HG02852 (cell line): ENCODE measurements around the gene PARVA.

Source experiments
- ATAC-seq: cut with Tn5 transposase; IDR thresholded peaks from one replicate; pipeline ENCODE4 v1.9.1; 2021; ENCODE audit warnings: mild to moderate bottlenecking, moderate library complexity; ENCODE audit not compliant: unreplicated experiment

Gene PARVA

DNA sequence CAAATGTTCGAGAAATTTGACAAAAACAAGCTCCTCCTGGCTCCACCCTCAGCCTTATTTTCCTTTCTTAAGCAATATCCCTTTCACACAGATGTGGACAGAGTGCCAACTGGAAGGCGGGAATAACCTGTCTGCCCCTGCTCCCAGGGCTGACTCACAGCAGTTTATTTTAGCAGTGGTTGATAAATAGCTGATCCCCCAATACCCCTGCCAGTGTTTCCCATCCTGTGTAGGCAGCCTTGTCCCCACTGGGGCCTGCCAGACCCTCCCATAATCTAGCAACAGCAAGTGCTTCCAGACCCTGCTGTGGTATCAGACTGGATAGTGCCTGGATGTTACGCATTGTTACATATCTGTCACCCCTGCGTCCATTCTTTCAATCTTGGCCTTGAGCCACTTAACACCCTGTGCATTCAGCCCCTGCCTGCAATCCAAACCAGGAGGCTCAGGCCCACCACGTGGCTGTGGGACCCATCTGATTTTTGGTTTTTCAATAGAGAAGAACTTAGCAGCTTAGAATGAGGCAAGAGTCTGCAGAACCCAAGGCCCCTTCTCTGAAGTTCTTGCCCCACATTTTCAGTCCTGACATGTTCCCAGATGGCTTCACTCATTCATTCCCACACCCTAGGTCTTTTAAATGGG lies 53.7 kb downstream of the PARVA start:
- ATAC-seq: no peak

DNA sequence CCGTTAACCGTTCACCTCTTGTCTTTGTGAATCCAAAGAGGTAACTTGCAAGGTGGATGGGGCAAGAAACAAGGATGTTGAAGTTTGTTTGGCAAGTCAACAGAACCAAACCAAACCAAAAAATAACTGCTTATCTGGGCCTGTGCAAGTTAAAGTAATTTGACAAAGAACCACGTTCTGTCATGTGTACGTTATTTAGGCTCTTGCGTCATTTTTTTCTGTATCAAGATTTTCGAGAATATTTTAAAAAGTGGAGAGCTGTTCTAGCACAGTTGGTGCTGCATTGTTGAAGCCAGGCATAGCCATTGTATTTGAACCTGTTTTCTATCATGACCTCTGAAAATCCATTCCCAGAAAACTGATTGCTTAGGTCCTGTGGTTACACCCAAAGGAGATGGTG lies 55.1 kb downstream of the PARVA start:
- no peak for ATAC-seq

DNA sequence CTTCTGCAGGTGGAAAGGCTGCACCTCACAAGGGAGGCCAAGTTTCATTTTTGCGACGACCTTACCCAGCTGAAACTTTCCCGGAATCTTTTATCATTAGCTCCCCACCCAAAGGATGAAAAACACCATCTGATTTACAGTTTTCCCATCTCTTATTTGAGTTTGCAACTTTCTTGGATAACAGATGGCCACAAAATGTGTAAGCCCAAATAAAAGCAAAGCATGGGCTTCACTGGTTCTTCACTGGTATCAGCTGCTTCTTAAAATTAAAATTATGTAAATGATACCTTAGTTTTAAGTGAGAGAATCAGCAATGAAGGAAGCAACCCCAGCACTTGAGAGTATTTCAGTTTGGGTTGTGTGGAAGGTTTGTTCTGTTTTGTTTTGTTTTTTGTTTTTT lies 55.8 kb downstream of the PARVA start:
- ATAC-seq: no peak

DNA sequence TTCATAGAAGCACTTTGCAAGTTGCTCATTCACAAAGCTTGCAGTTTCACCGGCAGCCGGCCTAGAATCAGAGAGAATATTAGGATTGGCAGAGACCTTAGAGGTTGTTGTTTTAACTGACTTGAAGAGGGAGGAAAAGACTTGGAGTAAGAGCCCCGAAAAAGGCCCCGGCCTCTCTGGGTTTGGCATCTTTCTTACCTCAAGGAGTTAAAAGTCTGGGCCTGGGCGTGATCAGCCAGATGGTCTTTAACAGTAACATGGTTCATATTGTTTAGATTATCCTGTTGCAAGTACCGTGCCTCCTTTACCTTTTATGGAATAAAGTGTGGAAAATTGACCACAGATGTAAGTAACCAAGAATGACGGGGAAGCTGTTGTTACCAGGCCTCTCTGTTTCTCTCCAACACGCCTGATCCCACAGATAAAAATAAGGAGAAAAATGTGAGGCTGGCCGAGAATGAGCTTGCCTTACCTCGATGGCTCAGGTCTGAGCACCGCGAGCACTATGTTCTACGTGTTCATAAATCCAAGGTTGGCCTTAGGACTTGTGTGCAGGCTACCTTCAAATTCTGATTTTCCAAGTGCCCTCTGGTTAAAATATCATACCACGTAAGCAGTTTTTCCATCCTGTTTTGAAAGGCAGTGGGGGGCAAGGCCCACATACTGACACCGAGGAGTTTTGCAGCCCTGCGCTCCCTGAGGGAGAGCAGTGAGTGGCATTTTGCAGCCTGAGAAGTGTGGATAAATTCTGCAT lies 56.4 kb downstream of the PARVA start:
- no peak for ATAC-seq

DNA sequence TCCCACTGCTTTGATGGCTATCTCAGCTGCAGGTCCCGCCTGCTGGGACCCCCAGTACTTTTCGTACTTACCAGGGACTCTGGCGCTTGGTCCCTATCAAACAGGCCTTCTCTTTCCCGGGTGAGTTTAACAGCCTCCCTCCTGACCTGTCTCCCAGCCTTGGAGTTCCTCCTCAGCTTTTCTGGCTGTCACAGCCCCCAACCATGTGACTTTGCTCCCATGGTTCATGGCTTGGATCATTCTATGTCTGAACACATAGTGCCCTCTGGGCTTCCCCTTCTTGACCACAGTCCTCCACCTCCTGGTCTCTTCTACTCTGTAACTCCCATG lies 56.9 kb downstream of the PARVA start:
- no peak for ATAC-seq

DNA sequence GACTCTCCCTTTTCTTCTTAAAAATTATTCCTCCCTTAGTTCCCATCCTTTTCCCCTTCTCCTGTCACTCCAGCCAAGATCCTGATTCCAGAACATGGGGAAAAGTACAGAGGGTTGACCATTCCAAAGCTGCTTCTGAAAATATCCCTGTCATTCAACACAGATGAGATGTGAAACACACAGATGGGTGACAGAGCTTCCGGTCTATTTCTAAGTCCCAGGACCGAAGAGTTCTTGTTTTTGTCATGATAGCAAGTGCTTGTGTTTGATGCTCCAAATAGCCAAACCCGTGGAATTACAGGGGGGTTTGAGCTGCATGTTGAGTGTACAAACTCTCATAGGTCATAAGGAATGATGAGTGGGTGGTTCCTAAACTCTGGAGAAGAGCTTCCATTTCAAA lies 57.9 kb downstream of the PARVA start:
- ATAC-seq: no peak

DNA sequence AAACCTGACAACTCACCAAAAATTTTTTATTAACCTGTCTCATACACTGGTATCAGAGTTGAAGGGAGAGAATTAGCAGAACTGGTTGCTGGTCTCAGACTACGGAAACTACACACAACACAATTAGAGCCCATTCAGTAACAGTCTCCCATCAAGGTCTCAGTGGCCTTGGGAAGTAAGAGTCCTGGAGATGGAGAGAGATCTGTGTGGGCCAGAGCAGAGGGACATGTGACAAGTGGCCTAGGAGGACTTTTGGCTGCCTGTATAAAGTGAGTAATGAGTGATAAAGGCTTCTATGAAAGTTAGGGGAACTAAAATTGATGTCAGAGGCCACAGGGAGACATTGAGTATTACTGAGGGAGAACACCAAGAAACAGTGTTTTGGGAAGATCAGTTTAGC lies 58.9 kb downstream of the PARVA start:
- ATAC-seq: no peak

DNA sequence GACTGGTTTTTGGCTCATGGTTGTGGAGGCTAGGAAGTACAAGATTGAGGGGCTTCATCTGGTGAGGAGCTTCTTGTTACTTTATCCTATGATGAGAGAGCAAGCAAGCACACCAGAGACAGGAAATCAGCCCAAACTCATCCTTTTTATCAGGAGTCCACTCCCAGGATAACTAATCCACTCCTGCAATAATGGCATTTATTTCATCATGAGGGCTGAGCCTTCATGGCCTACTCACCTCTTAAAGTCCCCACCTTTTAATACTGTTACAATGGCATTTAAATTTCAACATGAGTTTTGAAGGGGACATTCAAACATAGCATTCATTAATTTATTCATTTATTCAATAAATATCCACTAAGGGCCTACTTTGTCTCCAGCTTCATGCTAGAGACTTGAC lies 60.9 kb downstream of the PARVA start:
- ATAC-seq: no peak

DNA sequence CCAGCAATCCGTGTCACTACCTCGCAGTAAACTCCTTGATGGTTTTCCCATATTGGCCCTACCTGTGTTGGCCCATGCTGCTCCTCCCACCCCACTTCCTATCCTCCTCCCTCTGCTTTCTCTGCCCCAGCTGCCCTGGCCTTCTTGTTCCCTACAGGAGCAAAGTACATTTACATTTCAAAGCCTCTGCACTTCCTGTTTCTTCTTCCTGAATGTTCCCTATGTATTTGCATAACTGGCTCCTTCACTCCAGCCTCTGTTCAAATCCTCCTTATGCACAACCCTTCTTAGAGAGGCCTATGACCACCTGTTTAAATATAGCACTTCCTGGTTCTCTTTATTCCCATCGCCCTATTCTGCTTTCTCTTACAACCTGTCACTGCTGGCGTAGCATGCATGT lies 62.2 kb downstream of the PARVA start:
- ATAC-seq: no peak

DNA sequence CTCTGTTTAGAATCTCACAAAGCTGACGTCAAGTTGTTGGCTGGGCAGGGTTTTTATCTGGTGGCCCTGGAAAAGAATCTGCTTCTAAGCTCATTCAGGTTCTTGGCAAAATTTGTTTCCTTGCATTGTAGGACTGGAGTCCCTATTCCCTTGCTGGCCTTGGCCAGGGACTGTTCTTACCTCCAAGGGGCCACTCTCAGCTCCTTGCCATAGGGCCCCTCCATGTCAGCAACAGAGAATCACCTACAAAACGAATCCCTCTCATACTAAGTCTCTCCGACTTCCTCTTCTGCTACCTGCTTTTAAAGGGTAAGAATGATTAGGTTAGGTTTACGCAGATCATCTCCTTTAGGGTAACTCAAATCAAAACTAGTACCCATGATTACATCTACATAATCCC lies 63.2 kb downstream of the PARVA start:
- ATAC-seq: no peak

DNA sequence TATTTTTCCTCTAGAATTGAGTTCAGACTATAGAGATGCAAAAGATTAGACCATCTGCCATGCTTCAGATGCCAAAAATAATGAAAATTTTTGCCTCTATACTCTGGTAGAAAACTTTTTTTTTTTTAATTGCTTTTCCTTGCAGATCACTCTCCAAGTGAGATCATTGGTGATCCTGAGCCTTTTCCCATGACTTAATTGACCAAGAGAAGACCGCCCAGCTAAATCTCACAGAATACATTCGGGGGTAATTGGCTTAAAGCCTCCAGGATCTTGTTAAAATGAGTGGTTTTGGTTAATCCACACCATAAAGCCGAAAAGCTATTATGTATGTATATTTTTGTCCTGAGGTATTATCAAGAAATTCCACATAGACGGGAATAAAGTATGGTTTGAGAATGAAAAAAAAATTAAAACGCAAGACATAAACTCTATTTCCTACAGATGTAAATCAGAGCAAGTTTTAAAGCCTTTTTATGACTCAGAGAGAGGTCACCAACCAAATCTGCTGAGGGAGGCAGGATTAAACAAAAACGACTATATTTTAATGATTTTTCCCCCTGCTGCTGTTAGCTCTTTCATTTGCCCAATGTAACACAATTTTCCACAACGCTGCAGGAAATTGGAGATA lies 64.0 kb downstream of the PARVA start:
- ATAC-seq: no peak

DNA sequence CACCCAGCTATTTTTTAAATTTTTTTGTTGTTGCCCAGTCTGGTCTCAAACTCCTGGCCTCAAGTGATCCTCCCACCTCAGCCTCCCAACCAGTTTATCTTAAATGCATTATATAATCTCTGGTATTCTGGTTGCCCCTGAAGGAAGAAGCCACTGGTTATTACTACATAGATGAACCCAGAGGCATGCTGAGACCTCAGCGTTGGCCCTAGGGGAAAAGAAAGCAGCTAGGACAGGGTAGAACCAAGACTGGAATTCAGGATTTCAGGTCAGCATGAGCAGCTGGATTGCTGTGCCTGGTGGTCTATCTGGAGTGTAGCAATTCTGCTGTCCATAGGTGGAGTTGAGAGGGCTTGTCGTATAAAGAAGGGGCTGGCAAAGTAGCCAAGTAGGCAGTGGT lies 67.2 kb downstream of the PARVA start:
- no peak for ATAC-seq

DNA sequence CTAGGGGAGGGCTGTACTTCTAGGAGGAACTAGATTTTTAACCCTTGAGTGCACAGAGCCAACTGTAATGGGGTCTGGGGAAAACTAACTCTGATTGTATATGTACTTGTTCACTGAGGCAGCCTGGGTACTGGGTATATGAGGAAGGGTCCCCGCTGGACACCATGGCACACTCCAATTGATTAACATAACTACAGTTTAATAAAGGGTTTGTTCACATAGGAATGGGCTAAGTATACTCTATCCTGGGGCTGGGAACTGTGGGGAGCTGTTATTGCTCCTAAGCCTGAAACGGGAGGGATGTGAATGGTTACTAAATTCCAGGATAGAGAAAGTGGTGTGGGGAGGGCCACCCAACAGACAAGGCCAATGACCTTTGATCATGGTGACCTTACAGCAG lies 67.6 kb downstream of the PARVA start:
- ATAC-seq: no peak

DNA sequence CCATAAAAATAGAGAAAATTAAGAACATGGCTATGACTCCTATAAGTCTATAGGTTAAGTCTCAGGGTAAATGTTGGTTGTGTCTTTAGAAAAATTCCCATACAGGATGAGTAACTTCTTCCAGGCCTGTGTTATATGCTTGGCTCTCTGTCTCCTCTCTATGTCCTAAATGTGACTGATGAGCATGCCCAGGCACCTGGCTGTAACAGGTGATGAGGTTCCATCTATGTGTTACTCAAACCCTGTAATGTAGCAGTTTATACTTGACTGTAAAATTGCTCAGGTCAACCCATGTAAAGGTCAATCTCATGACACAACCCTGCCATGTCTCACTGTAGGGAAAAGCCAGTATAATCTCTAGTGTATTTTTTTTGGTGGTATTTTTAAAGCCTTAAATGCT lies 69.5 kb downstream of the PARVA start:
- no peak for ATAC-seq

DNA sequence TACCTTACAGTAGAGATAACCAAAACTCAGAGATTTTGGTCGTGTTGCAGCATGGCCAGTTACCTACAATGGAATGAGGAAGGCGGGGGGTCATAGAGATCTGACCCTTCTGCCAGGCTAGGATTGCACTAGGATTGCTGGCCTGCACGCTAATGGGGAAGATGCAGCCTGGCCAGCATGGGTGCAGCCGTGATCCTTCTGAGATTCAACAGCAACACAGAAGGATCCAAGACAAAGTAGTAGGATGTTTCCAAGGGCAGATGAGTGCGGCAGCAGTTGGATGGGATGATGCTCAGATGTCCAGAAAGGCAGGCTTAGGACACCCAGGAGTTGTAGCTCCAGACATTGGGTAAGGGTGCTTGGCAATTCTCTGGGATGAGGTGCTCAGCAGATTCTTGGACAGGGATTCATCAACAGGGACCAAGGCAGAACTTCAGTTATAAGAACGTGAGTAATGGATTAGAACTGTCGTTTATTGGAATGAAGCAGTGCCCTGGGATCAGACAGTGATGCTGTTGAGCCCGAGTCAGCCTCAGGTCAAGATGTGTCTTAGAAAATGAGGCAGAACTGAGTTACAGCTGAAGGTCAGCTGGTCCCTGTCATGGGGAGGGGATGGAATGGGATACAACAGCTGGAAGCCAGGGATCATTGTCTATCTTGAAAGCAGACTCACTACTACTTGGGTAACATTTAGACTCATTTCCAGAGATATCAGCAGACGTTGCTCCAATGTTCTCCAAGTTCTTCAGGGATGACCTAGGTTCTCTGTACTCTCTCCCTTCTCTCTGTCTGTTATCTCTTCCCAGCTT lies 71.0 kb downstream of the PARVA start:
- ATAC-seq: no peak

DNA sequence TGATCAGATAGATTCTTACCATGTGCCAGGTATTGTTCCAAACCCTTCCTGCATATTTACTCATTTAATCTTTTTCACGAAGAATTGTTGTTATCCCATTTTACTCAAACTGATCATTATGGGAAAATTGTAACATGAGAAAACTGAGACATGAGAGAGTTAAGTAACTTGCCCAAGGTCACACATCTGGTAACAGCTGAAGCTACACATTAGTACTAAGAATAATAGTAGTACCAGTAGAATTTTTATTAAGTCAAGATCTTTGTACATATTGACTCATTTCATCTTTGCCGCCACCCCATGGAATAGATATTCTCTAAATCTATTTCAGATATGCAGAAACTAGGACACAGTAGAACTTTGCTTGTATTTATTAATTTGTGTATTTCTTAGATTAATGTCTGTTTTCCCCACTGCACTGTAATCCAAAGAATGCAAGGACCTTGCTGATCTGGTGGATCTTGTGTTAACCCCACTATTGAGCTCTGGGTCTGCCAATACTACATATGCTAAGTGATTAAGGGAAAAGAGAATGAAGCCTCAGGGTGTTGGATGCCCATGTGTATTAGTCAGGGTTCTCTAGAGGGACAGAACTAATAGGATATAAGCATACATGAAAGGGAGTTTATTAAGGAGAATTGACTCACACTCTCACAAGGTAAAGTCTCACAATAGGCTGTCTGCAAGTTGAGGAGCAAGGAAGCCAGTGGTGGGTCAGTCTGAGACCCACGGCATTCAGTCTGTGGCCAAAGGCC lies 72.8 kb downstream of the PARVA start:
- ATAC-seq: no peak

DNA sequence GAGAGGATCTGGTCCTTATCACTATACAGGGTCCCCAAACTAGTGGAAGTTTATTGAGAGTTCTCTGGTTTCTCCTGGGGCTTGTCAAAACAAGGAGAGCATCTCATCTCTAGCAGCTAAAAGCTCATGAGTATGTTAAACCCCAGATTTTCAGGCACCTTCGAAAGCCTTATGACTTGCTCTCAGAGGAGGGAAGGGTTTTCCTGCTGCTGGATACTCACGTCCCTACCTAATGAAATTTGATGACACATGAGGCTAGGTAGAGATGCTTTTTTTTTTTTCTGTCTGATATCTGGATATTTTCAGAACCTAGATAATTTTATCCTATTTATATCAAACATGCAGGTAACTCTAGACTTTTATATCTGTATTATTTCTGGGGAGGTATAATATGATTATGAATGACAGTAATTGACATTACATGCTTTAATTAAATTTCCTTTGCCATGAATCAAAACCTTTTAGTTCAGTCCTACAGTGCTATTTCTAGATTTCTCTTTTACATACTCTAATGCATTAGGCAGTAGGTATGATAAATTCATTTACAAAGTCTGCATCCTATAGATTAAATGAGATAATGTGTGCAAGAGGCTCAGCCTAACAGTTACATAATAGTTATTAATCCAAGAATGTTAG lies 73.9 kb downstream of the PARVA start:
- no peak for ATAC-seq

DNA sequence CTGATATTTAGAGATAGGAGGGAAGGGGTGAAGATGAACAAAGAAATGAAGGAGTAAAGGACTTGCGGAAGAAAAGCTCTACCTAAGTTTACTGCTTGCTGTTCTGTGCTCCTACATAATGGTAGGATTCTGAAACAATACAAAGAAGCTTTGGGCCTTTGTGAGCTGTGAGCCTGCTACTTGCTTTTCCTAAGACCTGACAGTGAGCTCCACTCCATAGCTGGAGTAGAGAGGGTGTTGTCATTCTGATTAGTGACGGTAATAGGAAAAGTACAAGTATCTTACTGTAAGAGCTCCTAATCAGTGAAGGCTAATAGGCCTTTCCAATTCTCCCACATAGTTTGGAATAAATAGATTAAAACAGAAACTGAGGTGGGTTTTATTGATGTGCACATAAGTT lies 75.9 kb downstream of the PARVA start:
- no peak for ATAC-seq

DNA sequence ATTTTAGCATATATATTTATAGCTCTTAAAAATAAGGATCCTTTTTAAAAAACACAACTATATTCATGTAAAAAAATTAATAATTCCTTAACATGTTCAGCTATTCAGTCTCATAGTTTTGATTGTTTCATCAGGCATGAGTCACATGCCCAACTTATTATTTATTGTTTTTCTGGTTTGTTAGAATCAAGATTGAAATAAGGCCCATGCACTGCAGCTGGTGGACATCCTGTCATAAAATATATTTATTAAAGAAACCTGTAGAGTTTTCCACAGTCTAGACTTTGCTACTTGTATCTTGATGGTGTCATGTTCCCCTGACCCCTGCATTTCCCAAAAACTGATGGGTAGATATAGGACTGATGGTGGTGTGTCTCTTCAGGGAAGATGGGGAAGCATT lies 77.4 kb downstream of the PARVA start:
- no peak for ATAC-seq

DNA sequence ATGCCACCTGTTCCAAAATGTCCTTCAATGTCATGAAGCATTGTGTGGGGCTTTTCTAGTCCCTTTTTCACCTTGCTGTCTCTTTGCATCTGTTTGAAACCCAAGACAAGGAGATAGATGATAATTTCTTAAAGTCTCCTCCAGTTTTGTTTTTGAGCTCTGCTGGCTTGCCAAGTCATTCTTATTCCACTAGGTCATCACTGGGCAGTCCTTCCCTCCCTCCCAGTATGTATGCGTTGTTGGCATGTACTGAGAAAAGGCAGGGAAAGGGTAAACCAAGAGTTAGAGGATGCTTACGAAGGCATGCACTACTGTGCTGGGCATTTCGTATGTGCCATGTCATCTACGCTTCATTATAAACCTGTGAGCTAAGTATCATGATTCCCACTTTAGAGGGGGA lies 78.6 kb downstream of the PARVA start:
- no peak for ATAC-seq
